ENCODE measurements around the gene PRSS38.

The PRSS38 gene

GRCh38 chr1:227885648-227886502, 70.4 kb downstream of the PRSS38 start:
- Histone ChIP-seq H3K4me1 (ENCODE audit: control insufficient read depth in 1 of 2, insufficient read depth in 2 of 2, low read length in 2 of 2) (peaks cover 0 to 8% of the 10 kb centered on the region in 2 donors), H3K27me3 (ENCODE audit: control insufficient read depth in 1 of 2, insufficient read depth in 2 of 2, low read length in 2 of 2) (no peaks in the 10 kb centered on the region), H3K4me3 (ENCODE audit: low read depth in 1 of 2, low read length in 2 of 2) (no peak overlapping the region), H3K9ac (ENCODE audit: low read depth in 1 of 2, low read length in 2 of 2) (no peak overlapping the region), H3K36me3 (ENCODE audit: control insufficient read depth in 1 of 2, insufficient read depth in 2 of 2, low read length in 2 of 2) (no peaks in the 10 kb centered on the region), H3K9me3 (ENCODE audit: control insufficient read depth in 1 of 2, low read length in 2 of 2) (no peaks in the 10 kb centered on the region), H3K27ac (ENCODE audit: low read depth, low read length) (no peak overlapping the region)

DNA sequence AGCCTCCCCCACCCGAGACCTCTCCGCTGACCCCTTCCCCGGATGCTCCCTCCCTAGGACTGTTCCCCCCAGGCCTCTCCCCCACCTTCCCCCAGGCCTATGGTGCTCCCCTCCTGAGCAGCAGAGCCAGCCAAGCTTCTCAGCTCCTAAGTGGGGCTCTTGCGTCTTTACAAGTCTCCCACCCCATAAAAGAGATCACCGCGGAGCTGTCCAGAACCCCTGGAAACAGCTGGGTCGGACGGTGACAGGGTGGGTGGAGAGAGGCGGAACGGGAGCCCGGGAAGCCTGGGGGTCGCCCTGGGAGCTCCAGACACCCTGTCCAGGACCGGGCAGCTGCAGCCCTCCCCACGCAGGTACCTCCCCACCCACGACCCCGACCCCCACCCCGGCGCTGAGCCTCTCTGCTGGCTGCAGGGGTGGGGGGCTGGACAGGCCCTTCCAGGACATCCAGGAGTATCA, 71.1 kb downstream of the PRSS38 start:
- H3K36me3 ChIP-seq (ENCODE audit: control insufficient read depth in 1 of 2, insufficient read depth in 2 of 2, low read length in 2 of 2) = no peaks in the 10 kb centered on the region
- H3K27me3 ChIP-seq (ENCODE audit: control insufficient read depth in 1 of 2, insufficient read depth in 2 of 2, low read length in 2 of 2) = no peaks in the 10 kb centered on the region
- peaks cover 0 to 8% of the 10 kb centered on the region in 2 donors for H3K4me1 ChIP-seq (ENCODE audit: control insufficient read depth in 1 of 2, insufficient read depth in 2 of 2, low read length in 2 of 2)
- no peaks in the 10 kb centered on the region for H3K9me3 ChIP-seq (ENCODE audit: control insufficient read depth in 1 of 2, low read length in 2 of 2)
- no peak overlapping the region for H3K4me3 ChIP-seq (ENCODE audit: low read depth in 1 of 2, low read length in 2 of 2)
- peak overlapping the region; percentile 66 for H3K27ac ChIP-seq (ENCODE audit: low read depth, low read length)
- peak overlapping the region in 1 of 2 donors; percentile 59 for H3K9ac ChIP-seq (ENCODE audit: low read depth in 1 of 2, low read length in 2 of 2)

- Histone ChIP-seq H3K27ac (ENCODE audit: low read depth, low read length) (peak overlapping the region; percentile 66), H3K4me3 (ENCODE audit: low read depth in 1 of 2, low read length in 2 of 2) (peak overlapping the region; percentile 36 to 65), H3K36me3 (ENCODE audit: control insufficient read depth in 1 of 2, insufficient read depth in 2 of 2, low read length in 2 of 2) (no peaks in the 10 kb centered on the region), H3K27me3 (ENCODE audit: control insufficient read depth in 1 of 2, insufficient read depth in 2 of 2, low read length in 2 of 2) (no peaks in the 10 kb centered on the region), H3K4me1 (ENCODE audit: control insufficient read depth in 1 of 2, insufficient read depth in 2 of 2, low read length in 2 of 2) (peaks cover 0 to 8% of the 10 kb centered on the region in 2 donors), H3K9ac (ENCODE audit: low read depth in 1 of 2, low read length in 2 of 2) (peak overlapping the region in 1 of 2 donors; percentile 59), H3K9me3 (ENCODE audit: control insufficient read depth in 1 of 2, low read length in 2 of 2) (no peaks in the 10 kb centered on the region)
Measured at GRCh38 chr1:227886993-227887696, 71.7 kb downstream of the PRSS38 start.

DNA sequence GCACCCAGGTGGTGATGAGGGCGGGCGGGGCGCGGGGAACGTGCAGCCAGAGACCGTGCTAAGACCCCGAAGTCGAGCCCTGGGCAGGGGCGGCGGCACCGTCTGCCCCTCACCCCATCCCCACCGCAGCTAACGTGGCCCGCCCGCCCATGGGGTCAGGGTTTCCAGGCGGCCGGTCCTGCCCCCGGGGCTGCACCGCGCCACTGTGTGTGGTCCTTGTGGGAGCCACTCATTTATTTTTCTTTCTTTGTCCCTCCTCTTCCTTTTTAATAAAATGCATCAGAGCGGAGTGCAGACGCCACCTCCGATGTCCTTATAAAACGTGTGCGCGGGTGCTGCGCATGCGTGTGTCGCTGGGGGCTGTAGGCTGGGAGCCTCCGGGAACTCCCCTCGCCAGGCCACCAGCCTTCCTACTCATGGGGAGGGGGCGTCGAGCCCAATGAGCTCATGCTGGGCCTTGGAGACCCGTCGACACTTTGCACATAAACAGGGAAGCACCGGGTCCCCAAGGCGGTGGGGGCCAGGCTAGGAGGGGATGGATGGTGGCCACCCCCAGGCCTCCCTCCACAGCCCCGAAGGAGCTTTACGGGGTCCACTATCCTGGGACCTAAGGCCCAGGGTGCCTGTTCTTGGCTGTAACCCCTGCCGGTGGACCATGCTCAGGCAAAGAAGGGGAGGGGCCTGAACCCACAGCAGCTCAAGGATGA, 72.4 kb downstream of the PRSS38 start:
- H3K9ac ChIP-seq (ENCODE audit: low read depth in 1 of 2, low read length in 2 of 2) = no peak overlapping the region

GRCh38 chr1:227888404-227889046, 73.0 kb downstream of the PRSS38 start:
- H3K4me3 ChIP-seq (ENCODE audit: low read depth in 1 of 2, low read length in 2 of 2) = no peak overlapping the region
- H3K9me3 ChIP-seq (ENCODE audit: control insufficient read depth in 1 of 2, low read length in 2 of 2) = no peaks in the 10 kb centered on the region
- no peak overlapping the region for H3K27ac ChIP-seq (ENCODE audit: low read depth, low read length)
- H3K36me3 ChIP-seq (ENCODE audit: control insufficient read depth in 1 of 2, insufficient read depth in 2 of 2, low read length in 2 of 2) = no peaks in the 10 kb centered on the region
- no peak overlapping the region for H3K9ac ChIP-seq (ENCODE audit: low read depth in 1 of 2, low read length in 2 of 2)
- peaks cover 0 to 8% of the 10 kb centered on the region in 2 donors for H3K4me1 ChIP-seq (ENCODE audit: control insufficient read depth in 1 of 2, insufficient read depth in 2 of 2, low read length in 2 of 2)
- no peaks in the 10 kb centered on the region for H3K27me3 ChIP-seq (ENCODE audit: control insufficient read depth in 1 of 2, insufficient read depth in 2 of 2, low read length in 2 of 2)

More for the DNA sequence above, 72.4 kb downstream of the PRSS38 start:
- H3K4me1 ChIP-seq (ENCODE audit: control insufficient read depth in 1 of 2, insufficient read depth in 2 of 2, low read length in 2 of 2) = peaks cover 0 to 8% of the 10 kb centered on the region in 2 donors
- H3K4me3 ChIP-seq (ENCODE audit: low read depth in 1 of 2, low read length in 2 of 2) = peak overlapping the region; percentile 36 to 65
- no peaks in the 10 kb centered on the region for H3K36me3 ChIP-seq (ENCODE audit: control insufficient read depth in 1 of 2, insufficient read depth in 2 of 2, low read length in 2 of 2)
- H3K9me3 ChIP-seq (ENCODE audit: control insufficient read depth in 1 of 2, low read length in 2 of 2) = no peaks in the 10 kb centered on the region
- H3K27me3 ChIP-seq (ENCODE audit: control insufficient read depth in 1 of 2, insufficient read depth in 2 of 2, low read length in 2 of 2) = no peaks in the 10 kb centered on the region
- H3K27ac ChIP-seq (ENCODE audit: low read depth, low read length) = peak overlapping the region; percentile 66

DNA sequence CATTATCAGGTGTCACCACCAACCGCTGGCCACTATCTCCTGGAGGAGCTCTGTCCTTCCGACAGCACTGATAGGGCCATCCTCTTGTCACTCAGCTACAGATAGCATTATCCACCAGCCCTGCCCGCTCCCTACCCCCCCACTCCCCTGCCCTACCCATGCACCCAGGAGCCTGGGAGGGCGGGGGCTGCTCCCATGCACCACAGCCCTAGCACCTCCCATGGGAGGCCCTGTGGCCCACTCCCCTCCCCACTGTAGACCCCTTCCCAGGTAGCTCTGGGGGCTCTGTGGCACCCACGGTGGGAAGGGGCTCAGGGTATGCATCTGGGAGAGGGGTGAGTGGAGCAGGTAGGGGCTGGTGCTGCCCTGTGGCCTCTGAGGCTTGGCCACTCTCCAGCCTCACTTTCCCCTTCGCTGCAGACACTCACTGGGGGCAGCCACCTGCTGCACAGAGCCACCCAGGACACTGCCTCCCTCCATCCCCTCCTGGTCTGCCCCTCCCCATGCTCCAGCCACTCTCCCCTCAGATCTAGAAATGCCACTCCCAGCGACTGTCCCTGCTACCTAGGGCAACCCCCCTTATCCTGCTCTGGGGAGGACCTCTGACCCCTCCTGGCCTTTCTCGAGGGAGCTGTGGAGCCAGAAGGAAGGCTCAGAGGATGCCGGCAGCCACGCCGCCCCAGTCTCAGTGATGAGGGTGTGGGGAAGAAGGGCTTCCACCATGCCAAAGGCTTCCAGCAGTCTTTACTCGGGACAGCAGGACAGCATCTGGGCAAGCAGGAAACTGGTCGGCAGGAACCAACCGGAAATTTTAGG, 73.8 kb downstream of the PRSS38 start:
- Histone ChIP-seq H3K4me1 (ENCODE audit: control insufficient read depth in 1 of 2, insufficient read depth in 2 of 2, low read length in 2 of 2) (peaks cover 0 to 8% of the 10 kb centered on the region in 2 donors), H3K9me3 (ENCODE audit: control insufficient read depth in 1 of 2, low read length in 2 of 2) (no peaks in the 10 kb centered on the region), H3K27ac (ENCODE audit: low read depth, low read length) (no peak overlapping the region), H3K27me3 (ENCODE audit: control insufficient read depth in 1 of 2, insufficient read depth in 2 of 2, low read length in 2 of 2) (no peaks in the 10 kb centered on the region), H3K9ac (ENCODE audit: low read depth in 1 of 2, low read length in 2 of 2) (no peak overlapping the region), H3K4me3 (ENCODE audit: low read depth in 1 of 2, low read length in 2 of 2) (no peak overlapping the region), H3K36me3 (ENCODE audit: control insufficient read depth in 1 of 2, insufficient read depth in 2 of 2, low read length in 2 of 2) (no peaks in the 10 kb centered on the region)

DNA sequence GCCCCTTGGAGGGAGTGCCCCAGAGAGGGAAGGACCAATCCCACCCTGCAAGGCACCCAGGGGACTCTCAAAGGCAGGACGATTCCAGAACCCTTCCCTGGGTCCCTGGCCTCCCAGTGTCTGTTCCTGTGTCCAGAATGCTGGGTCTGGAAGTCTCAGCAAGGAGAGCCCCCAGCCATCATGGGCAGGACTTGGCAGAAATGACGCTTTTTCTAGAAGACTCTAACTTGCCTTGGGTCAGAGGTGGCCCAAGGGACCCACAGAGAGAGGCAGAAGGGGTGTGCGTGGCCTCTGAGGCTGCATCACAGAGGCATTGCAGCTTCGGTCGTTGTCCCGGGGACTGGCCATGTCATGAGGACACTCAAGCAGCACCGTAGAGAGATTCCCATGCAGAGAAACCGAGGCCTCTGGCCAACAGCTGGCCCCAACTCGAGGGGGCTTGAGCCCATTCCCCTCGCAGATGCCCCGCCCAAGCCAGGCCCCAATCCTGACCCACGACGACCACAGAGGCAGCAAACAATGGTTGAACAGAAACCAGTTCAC, 74.5 kb downstream of the PRSS38 start:
- Histone ChIP-seq H3K4me1 (ENCODE audit: control insufficient read depth in 1 of 2, insufficient read depth in 2 of 2, low read length in 2 of 2) (peaks cover 0 to 8% of the 10 kb centered on the region in 2 donors), H3K4me3 (ENCODE audit: low read depth in 1 of 2, low read length in 2 of 2) (no peak overlapping the region), H3K9me3 (ENCODE audit: control insufficient read depth in 1 of 2, low read length in 2 of 2) (no peaks in the 10 kb centered on the region), H3K27ac (ENCODE audit: low read depth, low read length) (no peak overlapping the region), H3K27me3 (ENCODE audit: control insufficient read depth in 1 of 2, insufficient read depth in 2 of 2, low read length in 2 of 2) (no peaks in the 10 kb centered on the region), H3K9ac (ENCODE audit: low read depth in 1 of 2, low read length in 2 of 2) (no peak overlapping the region), H3K36me3 (ENCODE audit: control insufficient read depth in 1 of 2, insufficient read depth in 2 of 2, low read length in 2 of 2) (no peaks in the 10 kb centered on the region)

GRCh38 chr1:227890451-227891222, 75.2 kb downstream of the PRSS38 start:
- Histone ChIP-seq H3K9ac (ENCODE audit: low read depth in 1 of 2, low read length in 2 of 2) (no peak overlapping the region), H3K4me3 (ENCODE audit: low read depth in 1 of 2, low read length in 2 of 2) (no peak overlapping the region), H3K27me3 (ENCODE audit: control insufficient read depth in 1 of 2, insufficient read depth in 2 of 2, low read length in 2 of 2) (no peaks in the 10 kb centered on the region), H3K27ac (ENCODE audit: low read depth, low read length) (no peak overlapping the region), H3K9me3 (ENCODE audit: control insufficient read depth in 1 of 2, low read length in 2 of 2) (no peaks in the 10 kb centered on the region), H3K36me3 (ENCODE audit: control insufficient read depth in 1 of 2, insufficient read depth in 2 of 2, low read length in 2 of 2) (no peaks in the 10 kb centered on the region), H3K4me1 (ENCODE audit: control insufficient read depth in 1 of 2, insufficient read depth in 2 of 2, low read length in 2 of 2) (peaks cover 0 to 4% of the 10 kb centered on the region in 2 donors)
